Measurements from ENCODE around the gene GNMT. TPM values are rescaled to one million over a fixed set of nuclear protein-coding genes. Genes with fewer than 3 reads are reported as not detected.

Gene GNMT
- total and polyA plus RNA-seq, 9 of the 15 experiments (the other 6 are each of a cell fraction or from before 2014, with no cell fraction given), result 0.11 to 0.29 (median 0.15) TPM; not detected in 6

GRCh38 chr6:42928986-42929820, 31.4 kb upstream of the GNMT start, which contains the start of gene CNPY3 (continued):
- TF ChIP-seq, protein P1, sequence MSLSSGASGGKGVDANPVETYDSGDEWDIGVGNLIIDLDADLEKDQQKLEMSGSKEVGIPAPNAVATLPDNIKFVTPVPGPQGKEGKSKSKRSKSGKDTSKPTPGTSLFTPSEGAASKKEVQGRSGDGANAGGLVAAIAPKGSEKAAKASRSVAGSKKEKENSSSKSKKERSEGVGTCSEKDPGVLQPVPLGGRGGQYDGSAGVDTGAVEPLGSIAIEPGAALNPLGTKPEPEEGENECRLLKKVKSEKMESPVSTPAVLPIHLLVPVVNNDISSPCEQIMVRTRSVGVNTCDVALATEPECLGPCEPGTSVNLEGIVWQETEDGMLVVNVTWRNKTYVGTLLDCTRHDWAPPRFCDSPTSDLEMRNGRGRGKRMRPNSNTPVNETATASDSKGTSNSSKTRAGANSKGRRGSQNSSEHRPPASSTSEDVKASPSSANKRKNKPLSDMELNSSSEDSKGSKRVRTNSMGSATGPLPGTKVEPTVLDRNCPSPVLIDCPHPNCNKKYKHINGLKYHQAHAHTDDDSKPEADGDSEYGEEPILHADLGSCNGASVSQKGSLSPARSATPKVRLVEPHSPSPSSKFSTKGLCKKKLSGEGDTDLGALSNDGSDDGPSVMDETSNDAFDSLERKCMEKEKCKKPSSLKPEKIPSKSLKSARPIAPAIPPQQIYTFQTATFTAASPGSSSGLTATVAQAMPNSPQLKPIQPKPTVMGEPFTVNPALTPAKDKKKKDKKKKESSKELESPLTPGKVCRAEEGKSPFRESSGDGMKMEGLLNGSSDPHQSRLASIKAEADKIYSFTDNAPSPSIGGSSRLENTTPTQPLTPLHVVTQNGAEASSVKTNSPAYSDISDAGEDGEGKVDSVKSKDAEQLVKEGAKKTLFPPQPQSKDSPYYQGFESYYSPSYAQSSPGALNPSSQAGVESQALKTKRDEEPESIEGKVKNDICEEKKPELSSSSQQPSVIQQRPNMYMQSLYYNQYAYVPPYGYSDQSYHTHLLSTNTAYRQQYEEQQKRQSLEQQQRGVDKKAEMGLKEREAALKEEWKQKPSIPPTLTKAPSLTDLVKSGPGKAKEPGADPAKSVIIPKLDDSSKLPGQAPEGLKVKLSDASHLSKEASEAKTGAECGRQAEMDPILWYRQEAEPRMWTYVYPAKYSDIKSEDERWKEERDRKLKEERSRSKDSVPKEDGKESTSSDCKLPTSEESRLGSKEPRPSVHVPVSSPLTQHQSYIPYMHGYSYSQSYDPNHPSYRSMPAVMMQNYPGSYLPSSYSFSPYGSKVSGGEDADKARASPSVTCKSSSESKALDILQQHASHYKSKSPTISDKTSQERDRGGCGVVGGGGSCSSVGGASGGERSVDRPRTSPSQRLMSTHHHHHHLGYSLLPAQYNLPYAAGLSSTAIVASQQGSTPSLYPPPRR (CRISPR knock-in tag; IDR thresholded peaks at IDR 0.05; ENCODE audit: borderline replicate concordance), result 0 out of 2 replicates have a peak, but pooled peaks have one; percentile 83
- TF ChIP-seq HNRNPUL1 (IDR thresholded peaks at IDR 0.05; ENCODE audit: low read length) (no peak), LEF1 (IDR thresholded peaks at IDR 0.05) (peak; percentile 83), DDX20 (tag; IDR thresholded peaks at IDR 0.05; ENCODE audit: low read depth) (no peak), ZNF280A (IDR thresholded peaks at IDR 0.05; ENCODE audit: low read depth, partially characterized antibody) (no peak), RCOR1 (IDR thresholded peaks at IDR 0.05; ENCODE audit: borderline replicate concordance in 1 of 2, low read depth in 2 of 2, low read length in 2 of 2) (peak; percentile 64 to 92), FOXP1 (CRISPR knock-in tag; IDR thresholded peaks at IDR 0.05) (peak; percentile 92), ESRRA (IDR thresholded peaks at IDR 0.05; ENCODE audit: borderline replicate concordance, low read depth) (peak; percentile 54), ZFP1 (CRISPR knock-in tag; IDR thresholded peaks at IDR 0.05) (no peak), RBM15 (IDR thresholded peaks at IDR 0.05; ENCODE audit: insufficient read depth, low read length) (no peak), ZNF830 (CRISPR knock-in tag; IDR thresholded peaks at IDR 0.05) (no peak), SP1 (CRISPR knock-in tag; IDR thresholded peaks at IDR 0.05) (peak; percentile 94), ETV5 (CRISPR knock-in tag; IDR thresholded peaks at IDR 0.05; ENCODE audit: low read depth) (peak; percentile 89; the same call in 1 of the 2 replicates), JUNB (CRISPR knock-in tag; conservative IDR thresholded peaks at IDR 0.05) (no peak), FOXK1 (CRISPR knock-in tag; IDR thresholded peaks at IDR 0.05; ENCODE audit: borderline replicate concordance) (peak; percentile 67), RBM22 (IDR thresholded peaks at IDR 0.05; ENCODE audit: low read depth, low read length, poor library complexity, severe bottlenecking) (peak; percentile 58), CHCHD3 (CRISPR knock-in tag; IDR thresholded peaks at IDR 0.05) (no peak), CBFA2T3 (IDR thresholded peaks at IDR 0.05) (no peak), TCF7 (IDR thresholded peaks at IDR 0.05; ENCODE audit: borderline replicate concordance) (no peak; the same call in none of the 2 replicates), JUND (IDR thresholded peaks at IDR 0.05; ENCODE audit: borderline replicate concordance, low read depth, low read length) (no peak), JUND (tag; IDR thresholded peaks at IDR 0.05; ENCODE audit: borderline replicate concordance, low read depth, low read length) (peak; percentile 3; the same call in 1 of the 3 replicates)

All from K562 (cell line).